Measurements from ENCODE around the gene AHI1.

The AHI1 gene

DNA sequence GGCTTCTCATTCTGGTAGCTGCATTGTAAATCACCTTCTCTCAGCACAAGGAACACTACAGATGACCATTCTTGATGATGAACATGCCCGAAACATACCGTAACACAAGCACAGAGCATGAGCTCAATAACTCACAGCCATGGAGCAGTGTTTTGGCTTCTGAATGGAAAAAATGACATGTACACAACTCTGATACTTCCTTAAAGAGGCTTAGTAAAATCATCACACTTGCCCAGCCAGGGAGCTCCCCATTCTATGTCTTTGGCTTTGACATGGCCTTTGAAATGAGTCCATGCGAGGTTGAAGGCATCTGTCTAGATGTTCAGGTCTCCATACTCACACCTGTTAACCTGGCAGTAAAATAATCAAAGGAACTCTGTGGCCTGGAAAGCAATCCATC lies 228.8 kb downstream of the AHI1 start:
- H3K9ac ChIP-seq (ENCODE audit: low read length) = no peak overlapping the region
- H3K4me1 ChIP-seq (ENCODE audit: low read length) = peaks cover 5% of the 10 kb centered on the region; the same call in 1 of the 2 replicates
- no peaks in the 10 kb centered on the region for H3K27me3 ChIP-seq (replicated peaks; ENCODE audit: insufficient read depth, low read length)
- DNase-seq = no peak
- H3K79me2 ChIP-seq (ENCODE audit: low read length) = no peaks in the 10 kb centered on the region
- no peak overlapping the region for H3K27ac ChIP-seq (ENCODE audit: low read length)
- H3K4me3 ChIP-seq (ENCODE audit: low read length) = no peak overlapping the region
- no peaks in the 10 kb centered on the region for H3K9me2 ChIP-seq (replicated peaks; ENCODE audit: insufficient read depth, low read length)
- H2AFZ ChIP-seq (ENCODE audit: low read length) = no peak overlapping the region
- TF ChIP-seq EZH2phosphoT487 (IDR thresholded peaks at IDR 0.05; ENCODE audit: low read length) (no peak), EZH2 (optimal IDR thresholded peaks at IDR 0.05; ENCODE audit: low read depth, low read length) (no peak)
- no peaks in the 10 kb centered on the region for H4K20me1 ChIP-seq (ENCODE audit: insufficient read depth, low read length)
- no peak overlapping the region for H3K4me2 ChIP-seq (ENCODE audit: low read depth, low read length)
- no peaks in the 10 kb centered on the region for H3K36me3 ChIP-seq (replicated peaks; ENCODE audit: insufficient read depth, low read length)
- no peaks in the 10 kb centered on the region for H3F3A ChIP-seq (ENCODE audit: insufficient read depth, low read length)
- no peaks in the 10 kb centered on the region for H3K9me3 ChIP-seq (replicated peaks; ENCODE audit: insufficient read depth, low read length)

DNA sequence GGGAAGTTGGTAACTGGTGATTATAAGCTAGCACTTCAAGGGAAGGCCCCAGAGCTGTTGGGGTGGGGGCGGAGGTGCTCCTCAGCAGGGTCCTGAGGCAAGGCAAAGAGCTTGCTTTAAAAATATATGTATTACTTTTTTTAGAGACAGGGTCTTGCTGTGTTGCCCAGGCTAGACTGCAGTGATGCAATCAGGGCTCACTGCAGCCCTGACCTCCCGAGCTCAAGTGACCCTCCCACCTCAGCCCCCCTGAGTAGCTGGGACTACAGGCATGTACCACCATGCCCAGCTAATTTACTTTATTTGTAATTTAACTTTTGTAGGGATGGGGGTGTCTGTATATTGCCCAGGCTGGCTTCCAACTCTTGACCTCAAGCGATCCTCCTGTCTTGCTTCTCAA lies 229.3 kb downstream of the AHI1 start:
- Histone ChIP-seq H4K20me1 (ENCODE audit: insufficient read depth, low read length) (no peaks in the 10 kb centered on the region), H3K9me3 (replicated peaks; ENCODE audit: insufficient read depth, low read length) (no peaks in the 10 kb centered on the region), H3K27me3 (replicated peaks; ENCODE audit: insufficient read depth, low read length) (no peaks in the 10 kb centered on the region), H3K79me2 (ENCODE audit: low read length) (no peaks in the 10 kb centered on the region), H3K4me2 (ENCODE audit: low read depth, low read length) (no peak overlapping the region), H3K9me2 (replicated peaks; ENCODE audit: insufficient read depth, low read length) (no peaks in the 10 kb centered on the region), H3K9ac (ENCODE audit: low read length) (no peak overlapping the region), H3F3A (ENCODE audit: insufficient read depth, low read length) (no peaks in the 10 kb centered on the region), H3K27ac (ENCODE audit: low read length) (no peak overlapping the region), H2AFZ (ENCODE audit: low read length) (no peak overlapping the region), H3K4me3 (ENCODE audit: low read length) (no peak overlapping the region), H3K4me1 (ENCODE audit: low read length) (peaks cover 5% of the 10 kb centered on the region; the same call in 1 of the 2 replicates), H3K36me3 (replicated peaks; ENCODE audit: insufficient read depth, low read length) (no peaks in the 10 kb centered on the region)
- no peak for DNase-seq
- TF ChIP-seq EZH2phosphoT487 (IDR thresholded peaks at IDR 0.05; ENCODE audit: low read length) (no peak), EZH2 (optimal IDR thresholded peaks at IDR 0.05; ENCODE audit: low read depth, low read length) (no peak)
- TF ChIP-seq, protein P1, sequence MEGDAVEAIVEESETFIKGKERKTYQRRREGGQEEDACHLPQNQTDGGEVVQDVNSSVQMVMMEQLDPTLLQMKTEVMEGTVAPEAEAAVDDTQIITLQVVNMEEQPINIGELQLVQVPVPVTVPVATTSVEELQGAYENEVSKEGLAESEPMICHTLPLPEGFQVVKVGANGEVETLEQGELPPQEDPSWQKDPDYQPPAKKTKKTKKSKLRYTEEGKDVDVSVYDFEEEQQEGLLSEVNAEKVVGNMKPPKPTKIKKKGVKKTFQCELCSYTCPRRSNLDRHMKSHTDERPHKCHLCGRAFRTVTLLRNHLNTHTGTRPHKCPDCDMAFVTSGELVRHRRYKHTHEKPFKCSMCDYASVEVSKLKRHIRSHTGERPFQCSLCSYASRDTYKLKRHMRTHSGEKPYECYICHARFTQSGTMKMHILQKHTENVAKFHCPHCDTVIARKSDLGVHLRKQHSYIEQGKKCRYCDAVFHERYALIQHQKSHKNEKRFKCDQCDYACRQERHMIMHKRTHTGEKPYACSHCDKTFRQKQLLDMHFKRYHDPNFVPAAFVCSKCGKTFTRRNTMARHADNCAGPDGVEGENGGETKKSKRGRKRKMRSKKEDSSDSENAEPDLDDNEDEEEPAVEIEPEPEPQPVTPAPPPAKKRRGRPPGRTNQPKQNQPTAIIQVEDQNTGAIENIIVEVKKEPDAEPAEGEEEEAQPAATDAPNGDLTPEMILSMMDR (IDR thresholded peaks at IDR 0.05; ENCODE audit: low read length) = no peak

DNA sequence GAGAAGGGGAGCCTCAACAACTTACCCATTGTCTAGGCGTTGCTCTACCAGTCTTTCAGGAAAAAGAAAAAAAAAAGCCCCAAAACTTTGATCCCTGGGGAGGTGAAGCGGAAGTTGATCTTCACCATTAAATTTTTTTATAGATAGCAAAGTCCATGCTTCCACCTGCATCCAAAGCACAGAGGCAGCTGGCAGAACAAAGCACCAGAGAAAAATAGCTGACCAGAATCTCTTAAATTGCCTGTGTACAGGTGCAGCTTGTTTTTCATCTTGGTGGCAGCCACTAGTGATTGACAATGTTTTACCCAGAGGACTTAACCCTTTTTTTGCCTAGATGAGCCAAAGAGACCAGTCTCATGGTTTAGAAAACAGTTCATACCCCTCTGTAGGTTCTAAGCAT lies 230.5 kb downstream of the AHI1 start:
- no peaks in the 10 kb centered on the region for H3K36me3 ChIP-seq (replicated peaks; ENCODE audit: insufficient read depth, low read length)
- peaks cover 5% of the 10 kb centered on the region; the same call in 1 of the 2 replicates for H3K4me1 ChIP-seq (ENCODE audit: low read length)
- H3K4me3 ChIP-seq (ENCODE audit: low read length) = no peak overlapping the region
- peak; percentile 53 for DNase-seq
- no peaks in the 10 kb centered on the region for H3K27me3 ChIP-seq (replicated peaks; ENCODE audit: insufficient read depth, low read length)
- TF ChIP-seq, protein P1 (IDR thresholded peaks at IDR 0.05; ENCODE audit: low read length) = no peak
- no peak for TF ChIP-seq EZH2 (optimal IDR thresholded peaks at IDR 0.05; ENCODE audit: low read depth, low read length)
- no peak for TF ChIP-seq EZH2phosphoT487 (IDR thresholded peaks at IDR 0.05; ENCODE audit: low read length)
- H3K79me2 ChIP-seq (ENCODE audit: low read length) = no peaks in the 10 kb centered on the region
- no peak overlapping the region for H3K4me2 ChIP-seq (ENCODE audit: low read depth, low read length)
- no peak overlapping the region for H2AFZ ChIP-seq (ENCODE audit: low read length)
- no peaks in the 10 kb centered on the region for H3F3A ChIP-seq (ENCODE audit: insufficient read depth, low read length)
- H3K9me2 ChIP-seq (replicated peaks; ENCODE audit: insufficient read depth, low read length) = no peaks in the 10 kb centered on the region
- no peaks in the 10 kb centered on the region for H3K9me3 ChIP-seq (replicated peaks; ENCODE audit: insufficient read depth, low read length)
- H3K27ac ChIP-seq (ENCODE audit: low read length) = peak overlapping the region; percentile 8; the same call in 1 of the 2 replicates
- no peak overlapping the region for H3K9ac ChIP-seq (ENCODE audit: low read length)
- H4K20me1 ChIP-seq (ENCODE audit: insufficient read depth, low read length) = no peaks in the 10 kb centered on the region

DNA sequence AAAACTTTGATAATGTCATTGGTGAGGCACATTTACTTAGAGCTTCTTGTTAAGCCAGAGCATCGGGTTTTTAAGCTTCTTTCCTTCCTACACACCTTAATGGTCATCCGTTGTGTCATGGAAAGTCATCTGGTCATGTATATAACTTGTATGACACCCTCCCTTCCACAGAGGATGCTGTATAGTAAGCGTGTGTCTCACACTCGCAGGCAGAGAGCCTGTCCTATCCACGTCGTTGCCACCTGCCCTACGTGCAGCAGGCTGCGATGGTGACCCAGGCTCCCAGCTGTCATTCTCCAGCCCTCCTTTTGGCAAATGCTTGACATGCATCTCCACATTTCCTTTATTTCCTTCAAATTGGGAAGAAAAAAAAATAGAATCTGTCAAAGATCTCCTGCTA lies 230.9 kb downstream of the AHI1 start:
- Histone ChIP-seq H3K9ac (ENCODE audit: low read length) (no peak overlapping the region), H3K4me2 (ENCODE audit: low read depth, low read length) (no peak overlapping the region), H3K4me3 (ENCODE audit: low read length) (no peak overlapping the region), H3K27ac (ENCODE audit: low read length) (peak overlapping the region; percentile 8; the same call in 1 of the 2 replicates), H4K20me1 (ENCODE audit: insufficient read depth, low read length) (no peaks in the 10 kb centered on the region), H3K4me1 (ENCODE audit: low read length) (peaks cover 5% of the 10 kb centered on the region; the same call in 1 of the 2 replicates), H3K79me2 (ENCODE audit: low read length) (no peaks in the 10 kb centered on the region), H3F3A (ENCODE audit: insufficient read depth, low read length) (no peaks in the 10 kb centered on the region), H2AFZ (ENCODE audit: low read length) (no peak overlapping the region), H3K9me2 (replicated peaks; ENCODE audit: insufficient read depth, low read length) (no peaks in the 10 kb centered on the region), H3K9me3 (replicated peaks; ENCODE audit: insufficient read depth, low read length) (no peaks in the 10 kb centered on the region), H3K27me3 (replicated peaks; ENCODE audit: insufficient read depth, low read length) (no peaks in the 10 kb centered on the region), H3K36me3 (replicated peaks; ENCODE audit: insufficient read depth, low read length) (no peaks in the 10 kb centered on the region)
- DNase-seq = no peak
- TF ChIP-seq EZH2phosphoT487 (IDR thresholded peaks at IDR 0.05; ENCODE audit: low read length) (no peak), EZH2 (optimal IDR thresholded peaks at IDR 0.05; ENCODE audit: low read depth, low read length) (no peak)
- TF ChIP-seq, protein P1 (IDR thresholded peaks at IDR 0.05; ENCODE audit: low read length) = no peak
